Measurements from ENCODE around the gene DESI1.
"Not testable (repeated sequence)": the region's sequence is repeated elsewhere in the genome, so short reads cannot be mapped to it uniquely, and the experiment has no call there.

DESI1 gene

DNA sequence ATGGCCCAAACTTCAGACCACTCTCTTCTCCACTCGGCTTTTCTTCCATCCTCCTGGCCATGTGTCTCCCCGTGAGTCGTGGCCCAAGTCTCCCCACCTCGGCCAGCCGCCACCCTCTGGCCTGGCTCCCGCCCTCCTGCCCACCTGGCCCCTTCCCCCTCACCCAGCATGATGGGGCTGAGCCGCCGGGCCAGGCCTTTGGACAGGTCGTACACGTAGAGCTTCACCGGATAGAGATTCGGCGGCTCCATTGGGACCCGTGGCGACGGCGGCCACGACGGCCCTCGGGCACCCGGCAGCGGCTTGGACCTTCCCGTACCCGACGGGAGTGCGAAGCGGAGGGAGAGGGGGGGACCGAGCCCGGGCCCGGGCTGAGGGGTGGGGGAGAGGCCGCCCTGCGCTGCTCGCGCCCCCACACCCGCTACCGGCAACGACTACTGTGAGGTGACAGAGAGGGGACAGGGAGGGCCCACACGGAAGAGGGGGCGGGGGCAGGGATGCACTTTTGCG is at the start of gene DESI1:
TSS of gene DESI1 (minus strand) at position 455 of the 510 bp plus-strand sequence. CDS start at position 251, 204 bp downstream.
- no peak for TF ChIP-seq CTCF (conservative IDR thresholded peaks at IDR 0.05; ENCODE audit: low read depth)
- CTCF ChIA-PET: interaction anchor here (1.2 kb wide), 1 partner anchor 22 kb away, joined by 3 read pairs; no protein-coding TSS in a partner anchor
- POLR2A ChIA-PET (ENCODE audit: low non-redundant PET): no interaction called here
- no peak for DNase-seq (ENCODE audit: low spot score)
- peak within 1 kb of the TSS; percentile 90 for H3K27ac ChIP-seq

DNA sequence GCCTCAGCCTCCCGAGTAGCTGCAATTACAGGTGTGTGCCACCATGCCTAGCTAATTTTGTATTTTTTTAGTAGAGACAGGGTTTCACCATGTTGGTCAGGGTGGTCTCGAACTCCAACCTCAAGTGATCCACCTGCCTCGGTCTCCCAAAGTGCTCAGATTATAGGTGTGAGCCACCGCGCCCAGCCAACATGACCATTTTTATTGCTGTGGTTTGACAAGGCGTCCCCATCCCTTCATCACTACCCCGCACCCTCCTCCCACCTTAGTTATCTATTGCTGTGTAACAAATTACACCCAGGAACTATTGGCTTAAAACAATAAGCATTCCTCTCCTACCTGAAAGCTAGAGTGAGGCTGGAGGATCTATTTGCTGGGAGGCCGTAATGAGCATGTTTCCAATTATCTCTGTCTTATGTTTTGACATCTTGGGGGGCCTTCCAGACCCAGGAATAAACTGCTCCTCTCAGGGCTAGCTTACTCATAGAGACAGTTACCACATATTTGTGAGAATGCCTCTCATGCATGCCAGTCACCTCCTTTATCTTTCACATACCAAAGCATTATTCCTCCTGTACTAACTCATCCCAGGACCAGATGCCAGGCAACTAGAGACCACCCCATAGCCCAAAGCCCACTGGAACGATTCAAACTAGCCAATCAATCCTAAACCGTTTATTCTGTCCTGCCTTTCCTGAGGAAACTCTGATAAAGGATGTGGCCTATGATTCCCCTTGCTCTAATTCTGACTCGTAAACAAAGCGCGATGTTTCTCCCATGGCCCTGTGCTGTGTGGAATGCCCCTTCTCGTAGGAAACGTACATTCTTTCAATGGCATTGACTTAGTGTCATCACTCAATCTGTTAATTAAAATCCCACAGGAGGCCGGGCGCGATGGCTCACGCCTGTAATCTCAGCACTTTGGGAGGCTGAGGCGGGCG is 48.4 kb upstream of the DESI1 start:
- no peak for TF ChIP-seq CTCF (conservative IDR thresholded peaks at IDR 0.05; ENCODE audit: low read depth)
- DNase-seq (ENCODE audit: low spot score): no peak
- peak overlapping the region; percentile 99 for H3K27ac ChIP-seq
- CTCF ChIA-PET: no interaction called here
- POLR2A ChIA-PET (ENCODE audit: low non-redundant PET): no interaction called here

DNA sequence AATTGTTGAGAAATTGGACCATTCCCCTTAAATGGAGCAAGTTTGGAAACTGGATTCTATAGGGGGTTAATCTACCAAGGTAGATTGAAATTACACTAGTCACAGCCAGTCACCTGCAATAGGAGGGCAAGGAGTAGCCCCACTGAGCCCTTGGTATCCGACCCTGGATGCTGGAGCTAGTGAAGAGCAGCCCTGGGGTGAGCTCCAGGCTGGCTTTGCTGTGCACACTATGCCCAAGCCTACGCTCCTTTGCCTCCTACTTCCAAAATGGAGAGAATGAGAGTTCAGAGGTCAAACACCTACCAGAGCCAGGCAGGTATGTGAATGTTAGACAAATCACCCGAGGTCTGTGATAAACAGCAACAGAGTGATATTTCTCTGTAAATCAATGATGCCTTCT is 44.1 kb upstream of the DESI1 start:
- peak overlapping the region; percentile 99 for H3K27ac ChIP-seq
- ChIA-PET POLR2A (ENCODE audit: low non-redundant PET) (no interaction called here), CTCF (no interaction called here)
- TF ChIP-seq CTCF (conservative IDR thresholded peaks at IDR 0.05; ENCODE audit: low read depth): no peak
- no peak for DNase-seq (ENCODE audit: low spot score)

GRCh38 chr22:41664490-41664889 is 43.6 kb upstream of the DESI1 start:
- ChIA-PET POLR2A (ENCODE audit: low non-redundant PET) (no interaction called here), CTCF (no interaction called here)
- no peak for TF ChIP-seq CTCF (conservative IDR thresholded peaks at IDR 0.05; ENCODE audit: low read depth)
- DNase-seq (ENCODE audit: low spot score): no peak
- 0 out of 2 replicates have a peak overlapping the region, but pooled peaks have one; percentile 99 for H3K27ac ChIP-seq

- CTCF ChIA-PET; DNase-seq (ENCODE audit: low spot score); POLR2A ChIA-PET (ENCODE audit: low non-redundant PET): not testable (repeated sequence)
- peak overlapping the region; percentile 56 for H3K27ac ChIP-seq
Measured at GRCh38 chr22:41663594-41663993, 42.8 kb upstream of the DESI1 start.

DNA sequence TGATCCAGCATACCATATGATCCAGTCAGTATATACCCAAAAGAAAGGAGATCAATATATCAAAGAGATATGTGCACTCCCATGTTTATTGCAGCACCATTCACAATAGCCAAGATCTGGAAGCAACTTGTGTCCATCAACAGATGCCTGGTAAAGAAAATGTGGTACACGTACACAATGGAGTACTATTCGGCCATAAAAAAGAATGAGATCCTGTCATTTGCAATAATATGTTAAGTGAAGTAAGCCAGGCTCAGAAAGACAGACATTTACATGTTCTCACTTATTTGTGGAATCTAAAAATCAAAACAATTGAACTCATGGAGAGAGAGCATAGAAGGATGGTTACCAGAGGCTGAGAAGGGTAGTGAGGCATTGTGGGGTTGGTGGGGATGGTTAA is 40.9 kb upstream of the DESI1 start:
- ChIA-PET CTCF (no interaction called here), POLR2A (ENCODE audit: low non-redundant PET) (no interaction called here)
- no peak for DNase-seq (ENCODE audit: low spot score)
- no peak overlapping the region for H3K27ac ChIP-seq
- no peak for TF ChIP-seq CTCF (conservative IDR thresholded peaks at IDR 0.05; ENCODE audit: low read depth)

DNA sequence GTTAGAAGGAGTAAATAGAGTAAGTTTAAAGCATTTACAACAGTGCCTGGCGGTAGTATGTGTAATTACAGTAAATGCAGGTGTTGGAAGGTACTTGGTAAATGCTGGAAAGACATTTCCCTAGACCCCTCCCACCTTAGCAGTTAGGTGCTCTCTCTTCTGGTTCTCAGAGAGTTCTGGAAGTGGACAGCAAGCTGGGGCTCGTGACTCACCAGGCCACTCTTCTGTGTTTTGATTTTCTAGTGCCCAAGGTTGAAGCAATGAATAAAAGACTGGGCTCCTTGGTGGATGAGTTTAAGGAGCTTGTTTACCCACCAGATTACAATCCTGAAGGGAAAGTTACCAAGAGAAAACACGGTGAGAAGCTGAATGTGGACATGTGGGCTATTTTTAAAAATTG is 40.2 kb upstream of the DESI1 start:
- TF ChIP-seq CTCF (conservative IDR thresholded peaks at IDR 0.05; ENCODE audit: low read depth): no peak
- ChIA-PET POLR2A (ENCODE audit: low non-redundant PET) (no interaction called here), CTCF (no interaction called here)
- no peak overlapping the region for H3K27ac ChIP-seq
- DNase-seq (ENCODE audit: low spot score): no peak
